Breast epithelium (tissue), 4 donors: ENCODE measurements around the gene CEP112. TPM values are rescaled to one million over a fixed set of nuclear protein-coding genes. Genes with fewer than 3 reads are reported as not detected.

Source experiments
- DNase-seq, 2 donors: peaks; one replicate each; pipeline ENCODE4 v3.0.0-alpha.2; 2019; ENCODE audit warnings: low spot score in 2 of 2
- H3K27ac ChIP-seq, 2 donors: fragments of 200-600 bp; sonication (generic) in 1 of 2; one replicate each; pipeline ENCODE4 v1.5.1; 2016 to 2019; ENCODE audit warnings: mild to moderate bottlenecking in 1 of 2
- H3K27me3 ChIP-seq, 2 donors: fragments of 200-600 bp; sonication (generic) in 1 of 2; one replicate each; pipeline versions ENCODE4 v1.5.1 to v1.6.0; 2017 to 2019; ENCODE audit warnings: control low read depth in 1 of 2, mild to moderate bottlenecking in 1 of 2
- H3K36me3 ChIP-seq: fragments of 200-600 bp; one replicate; pipeline ENCODE4 v1.5.1; 2019
- H3K4me1 ChIP-seq, 2 donors: fragments of 200-600 bp; sonication (generic); one replicate each; pipeline ENCODE4 v1.5.1; 2016 to 2019; ENCODE audit warnings: control low read depth in 1 of 2
- H3K4me3 ChIP-seq, 3 donors: fragments of 200-600 bp; sonication (generic); 1 replicate in 2 of 3; 2 replicates in 1 of 3; pipeline ENCODE4 v1.5.1; 2016 to 2019; ENCODE audit warnings: mild to moderate bottlenecking in 3 of 3, moderate library complexity in 2 of 3
- H3K9me3 ChIP-seq, 2 donors: fragments of 200-600 bp; sonication (generic) in 1 of 2; one replicate each; pipeline ENCODE4 v1.5.1; 2016 to 2019; ENCODE audit warnings: control low read depth in 1 of 2
- CTCF ChIP-seq, 3 donors: fragments of 450-650 bp; IDR thresholded peaks; one replicate each; pipeline ENCODE4 v1.5.1; 2016 to 2017; ENCODE audit warnings: antibody characterized with exemption in 3 of 3, mild to moderate bottlenecking in 3 of 3, moderate library complexity in 3 of 3
- POLR2A ChIP-seq: fragments of 450-650 bp; IDR thresholded peaks from one replicate; pipeline ENCODE4 v1.6.1; 2016; ENCODE audit warnings: antibody characterized with exemption, mild to moderate bottlenecking, moderate library complexity
- POLR2AphosphoS5 ChIP-seq, 3 donors: sonication (generic); formaldehyde crosslinking; IDR thresholded peaks; one replicate each; pipeline ENCODE4 v1.6.1; 2017; ENCODE audit warnings: antibody characterized with exemption in 3 of 3
- intact Hi-C: fragments of 100-400 bp; cut with DNase I; formaldehyde crosslinking; loops from one replicate; pipeline ENCODE4 v1.15.1; 2023; ENCODE audit warnings: low total_unique reads
- total RNA-seq, 3 donors: library from RNA; depleted of rRNA; stranded (reverse); fragments of >200 nt; gene quantifications; one replicate each; pipeline ENCODE4 v1.1.0, GENCODE V29; 2016

CEP112 gene
- total RNA-seq, 3 donors from 2014 or later = 12.9 to 27.2 (median 18.0) TPM

- Histone ChIP-seq H3K36me3 (no peaks in the 10 kb centered on the region), H3K27me3 (no peaks in the 10 kb centered on the region), H3K4me1 (no peaks in the 10 kb centered on the region), H3K9me3 (no peaks in the 10 kb centered on the region), H3K4me3 (no peak overlapping the region), H3K27ac (no peak overlapping the region)
- intact Hi-C loops = no loop called here
- no peak for DNase-seq
- TF ChIP-seq POLR2A = no peak
- TF ChIP-seq POLR2AphosphoS5 (IDR thresholded peaks at IDR 0.05) = no peak
- no peak for TF ChIP-seq CTCF (IDR thresholded peaks at IDR 0.05)
Measured at GRCh38 chr17:65973237-65973636, 218.7 kb downstream of the CEP112 start.

- TF ChIP-seq POLR2AphosphoS5 (IDR thresholded peaks at IDR 0.05) (no peak), POLR2A (no peak), CTCF (IDR thresholded peaks at IDR 0.05) (no peak)
- no peak overlapping the region for H3K4me3 ChIP-seq
- intact Hi-C loops = no loop called here
- H3K4me1 ChIP-seq = no peaks in the 10 kb centered on the region
- H3K9me3 ChIP-seq = no peaks in the 10 kb centered on the region
- DNase-seq = no peak
- H3K27me3 ChIP-seq = no peaks in the 10 kb centered on the region
- H3K27ac ChIP-seq = no peak overlapping the region
- H3K36me3 ChIP-seq = no peaks in the 10 kb centered on the region
Measured at GRCh38 chr17:65967372-65967771, 224.6 kb downstream of the CEP112 start.

GRCh38 chr17:65966072-65966695 lies 225.7 kb downstream of the CEP112 start:
- no peaks in the 10 kb centered on the region for H3K36me3 ChIP-seq
- H3K4me3 ChIP-seq = no peak overlapping the region
- no peak overlapping the region for H3K27ac ChIP-seq
- H3K9me3 ChIP-seq = no peaks in the 10 kb centered on the region
- H3K4me1 ChIP-seq = no peaks in the 10 kb centered on the region
- no peaks in the 10 kb centered on the region for H3K27me3 ChIP-seq
- DNase-seq = no peak
- intact Hi-C loops = no loop called here
- no peak for TF ChIP-seq POLR2A
- no peak for TF ChIP-seq CTCF (IDR thresholded peaks at IDR 0.05)
- TF ChIP-seq POLR2AphosphoS5 (IDR thresholded peaks at IDR 0.05) = no peak

GRCh38 chr17:65963179-65963578 lies 228.8 kb downstream of the CEP112 start:
- H3K27me3 ChIP-seq = no peaks in the 10 kb centered on the region
- intact Hi-C loops = no loop called here
- no peak for DNase-seq

More at GRCh38 chr17:65963179-65963578, 228.8 kb downstream of the CEP112 start:
- Histone ChIP-seq H3K27ac (no peak overlapping the region), H3K9me3 (peaks cover 6 to 8% of the 10 kb centered on the region in 2 donors), H3K36me3 (no peaks in the 10 kb centered on the region), H3K4me3 (no peak overlapping the region), H3K4me1 (no peaks in the 10 kb centered on the region)
- no peak for TF ChIP-seq POLR2AphosphoS5 (IDR thresholded peaks at IDR 0.05)
- no peak for TF ChIP-seq CTCF (IDR thresholded peaks at IDR 0.05)
- no peak for TF ChIP-seq POLR2A
